ENCODE data around the gene TXNDC12. TPM values are rescaled to one million over a fixed set of nuclear protein-coding genes. Genes with fewer than 3 reads are reported as not detected.

TXNDC12 gene
- polyA plus RNA-seq, 1 donor from 2014 or later, result 42.3 TPM

DNA sequence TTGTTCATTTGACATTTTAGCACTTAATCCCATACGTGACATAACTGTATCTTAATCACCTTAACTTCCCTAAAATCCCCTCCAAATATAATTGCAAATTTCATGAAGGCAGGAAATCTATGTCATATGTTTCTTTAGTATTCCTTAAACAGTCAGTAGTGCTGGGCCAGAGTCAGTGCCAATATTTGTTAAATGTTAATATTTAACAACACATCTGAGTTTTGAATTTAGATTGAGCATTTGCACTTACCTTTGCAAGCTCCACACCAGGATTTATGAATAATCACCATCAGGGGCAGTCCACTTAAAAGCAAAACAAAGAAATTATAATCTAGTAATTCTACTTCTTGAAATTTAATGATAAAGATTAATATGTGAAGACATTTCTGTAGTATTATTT, 26.7 kb downstream of the TXNDC12 start:
- no peaks in the 10 kb centered on the region for H3K27me3 ChIP-seq (ENCODE audit: insufficient read depth, low read depth, low read length)
- H3K4me3 ChIP-seq (ENCODE audit: low read length), result no peak overlapping the region
- no peak for TF ChIP-seq SMC3 (conservative IDR thresholded peaks at IDR 0.05; ENCODE audit: poor library complexity)
- TF ChIP-seq, protein P1, sequence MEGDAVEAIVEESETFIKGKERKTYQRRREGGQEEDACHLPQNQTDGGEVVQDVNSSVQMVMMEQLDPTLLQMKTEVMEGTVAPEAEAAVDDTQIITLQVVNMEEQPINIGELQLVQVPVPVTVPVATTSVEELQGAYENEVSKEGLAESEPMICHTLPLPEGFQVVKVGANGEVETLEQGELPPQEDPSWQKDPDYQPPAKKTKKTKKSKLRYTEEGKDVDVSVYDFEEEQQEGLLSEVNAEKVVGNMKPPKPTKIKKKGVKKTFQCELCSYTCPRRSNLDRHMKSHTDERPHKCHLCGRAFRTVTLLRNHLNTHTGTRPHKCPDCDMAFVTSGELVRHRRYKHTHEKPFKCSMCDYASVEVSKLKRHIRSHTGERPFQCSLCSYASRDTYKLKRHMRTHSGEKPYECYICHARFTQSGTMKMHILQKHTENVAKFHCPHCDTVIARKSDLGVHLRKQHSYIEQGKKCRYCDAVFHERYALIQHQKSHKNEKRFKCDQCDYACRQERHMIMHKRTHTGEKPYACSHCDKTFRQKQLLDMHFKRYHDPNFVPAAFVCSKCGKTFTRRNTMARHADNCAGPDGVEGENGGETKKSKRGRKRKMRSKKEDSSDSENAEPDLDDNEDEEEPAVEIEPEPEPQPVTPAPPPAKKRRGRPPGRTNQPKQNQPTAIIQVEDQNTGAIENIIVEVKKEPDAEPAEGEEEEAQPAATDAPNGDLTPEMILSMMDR (IDR thresholded peaks at IDR 0.05; ENCODE audit: poor library complexity, severe bottlenecking), result no peak
- no peak for TF ChIP-seq RAD21 (conservative IDR thresholded peaks at IDR 0.05)
- TF ChIP-seq EZH2 (IDR thresholded peaks at IDR 0.05; ENCODE audit: borderline replicate concordance, insufficient read depth, low read length, poor library complexity, severe bottlenecking), result no peak
- TF ChIP-seq TAF1 (IDR thresholded peaks at IDR 0.05; ENCODE audit: low read depth), result no peak
- TF ChIP-seq, protein P2, sequence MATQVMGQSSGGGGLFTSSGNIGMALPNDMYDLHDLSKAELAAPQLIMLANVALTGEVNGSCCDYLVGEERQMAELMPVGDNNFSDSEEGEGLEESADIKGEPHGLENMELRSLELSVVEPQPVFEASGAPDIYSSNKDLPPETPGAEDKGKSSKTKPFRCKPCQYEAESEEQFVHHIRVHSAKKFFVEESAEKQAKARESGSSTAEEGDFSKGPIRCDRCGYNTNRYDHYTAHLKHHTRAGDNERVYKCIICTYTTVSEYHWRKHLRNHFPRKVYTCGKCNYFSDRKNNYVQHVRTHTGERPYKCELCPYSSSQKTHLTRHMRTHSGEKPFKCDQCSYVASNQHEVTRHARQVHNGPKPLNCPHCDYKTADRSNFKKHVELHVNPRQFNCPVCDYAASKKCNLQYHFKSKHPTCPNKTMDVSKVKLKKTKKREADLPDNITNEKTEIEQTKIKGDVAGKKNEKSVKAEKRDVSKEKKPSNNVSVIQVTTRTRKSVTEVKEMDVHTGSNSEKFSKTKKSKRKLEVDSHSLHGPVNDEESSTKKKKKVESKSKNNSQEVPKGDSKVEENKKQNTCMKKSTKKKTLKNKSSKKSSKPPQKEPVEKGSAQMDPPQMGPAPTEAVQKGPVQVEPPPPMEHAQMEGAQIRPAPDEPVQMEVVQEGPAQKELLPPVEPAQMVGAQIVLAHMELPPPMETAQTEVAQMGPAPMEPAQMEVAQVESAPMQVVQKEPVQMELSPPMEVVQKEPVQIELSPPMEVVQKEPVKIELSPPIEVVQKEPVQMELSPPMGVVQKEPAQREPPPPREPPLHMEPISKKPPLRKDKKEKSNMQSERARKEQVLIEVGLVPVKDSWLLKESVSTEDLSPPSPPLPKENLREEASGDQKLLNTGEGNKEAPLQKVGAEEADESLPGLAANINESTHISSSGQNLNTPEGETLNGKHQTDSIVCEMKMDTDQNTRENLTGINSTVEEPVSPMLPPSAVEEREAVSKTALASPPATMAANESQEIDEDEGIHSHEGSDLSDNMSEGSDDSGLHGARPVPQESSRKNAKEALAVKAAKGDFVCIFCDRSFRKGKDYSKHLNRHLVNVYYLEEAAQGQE (IDR thresholded peaks at IDR 0.05; ENCODE audit: borderline replicate concordance), result no peak
- no peak for TF ChIP-seq POLR2AphosphoS5 (IDR thresholded peaks at IDR 0.05)
- no peak for TF ChIP-seq MXI1 (conservative IDR thresholded peaks at IDR 0.05; ENCODE audit: poor library complexity, severe bottlenecking)
- TF ChIP-seq EP300 (conservative IDR thresholded peaks at IDR 0.05; ENCODE audit: poor library complexity, severe bottlenecking), result no peak
- H3F3A ChIP-seq (ENCODE audit: insufficient read depth, low read length, poor library complexity, severe bottlenecking), result no peaks in the 10 kb centered on the region
- no peak overlapping the region for H3K4me2 ChIP-seq (ENCODE audit: low read length)
- no peaks in the 10 kb centered on the region for H3K36me3 ChIP-seq (ENCODE audit: insufficient read depth, low read length)
- H3K9me3 ChIP-seq (ENCODE audit: low read length), result no peaks in the 10 kb centered on the region
- peaks cover 18% of the 10 kb centered on the region for H3K79me2 ChIP-seq (replicated peaks; ENCODE audit: insufficient read depth, low read length)
- no peak overlapping the region for H3K27ac ChIP-seq (ENCODE audit: low read length)
- H3K9me2 ChIP-seq (ENCODE audit: insufficient read depth, low read length), result no peaks in the 10 kb centered on the region
- H3K9ac ChIP-seq (ENCODE audit: low read length), result no peak overlapping the region
- no peaks in the 10 kb centered on the region for H4K20me1 ChIP-seq (ENCODE audit: insufficient read depth)
- no peak overlapping the region for H2AFZ ChIP-seq (ENCODE audit: low read depth, low read length)

DNA sequence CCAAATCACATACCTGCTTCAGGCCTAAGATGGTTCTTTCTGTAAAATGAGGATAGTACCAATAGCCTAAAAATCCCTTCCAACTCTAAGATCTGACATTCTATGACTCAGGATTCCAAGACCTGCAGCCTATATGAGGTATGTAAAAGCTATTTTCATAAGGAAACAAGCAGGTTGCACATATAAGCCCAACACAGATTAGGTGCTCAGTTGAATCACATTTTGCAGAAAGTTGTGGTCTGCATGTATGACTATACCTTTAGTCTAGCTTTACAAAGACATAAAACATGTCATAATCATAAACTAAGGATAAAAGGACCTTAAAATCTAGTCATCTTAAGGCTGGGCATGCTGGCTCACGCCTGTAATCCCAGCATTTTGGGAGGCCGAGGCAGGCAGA, 28.7 kb downstream of the TXNDC12 start:
- Histone ChIP-seq H3F3A (ENCODE audit: insufficient read depth, low read length, poor library complexity, severe bottlenecking) (no peaks in the 10 kb centered on the region), H3K4me2 (ENCODE audit: low read length) (no peak overlapping the region), H3K9ac (ENCODE audit: low read length) (no peak overlapping the region), H2AFZ (ENCODE audit: low read depth, low read length) (no peak overlapping the region), H3K4me3 (ENCODE audit: low read length) (no peak overlapping the region), H3K36me3 (ENCODE audit: insufficient read depth, low read length) (no peaks in the 10 kb centered on the region), H3K9me2 (ENCODE audit: insufficient read depth, low read length) (no peaks in the 10 kb centered on the region), H3K27ac (ENCODE audit: low read length) (no peak overlapping the region), H4K20me1 (ENCODE audit: insufficient read depth) (no peaks in the 10 kb centered on the region), H3K9me3 (ENCODE audit: low read length) (no peaks in the 10 kb centered on the region), H3K27me3 (ENCODE audit: insufficient read depth, low read depth, low read length) (no peaks in the 10 kb centered on the region), H3K79me2 (replicated peaks; ENCODE audit: insufficient read depth, low read length) (peaks cover 6% of the 10 kb centered on the region)
- TF ChIP-seq SMC3 (conservative IDR thresholded peaks at IDR 0.05; ENCODE audit: poor library complexity), result no peak
- TF ChIP-seq, protein P2 (IDR thresholded peaks at IDR 0.05; ENCODE audit: borderline replicate concordance), result no peak
- TF ChIP-seq, protein P1 (IDR thresholded peaks at IDR 0.05; ENCODE audit: poor library complexity, severe bottlenecking), result no peak
- no peak for TF ChIP-seq RAD21 (conservative IDR thresholded peaks at IDR 0.05)
- no peak for TF ChIP-seq MXI1 (conservative IDR thresholded peaks at IDR 0.05; ENCODE audit: poor library complexity, severe bottlenecking)
- TF ChIP-seq POLR2AphosphoS5 (IDR thresholded peaks at IDR 0.05), result no peak
- TF ChIP-seq EZH2 (IDR thresholded peaks at IDR 0.05; ENCODE audit: borderline replicate concordance, insufficient read depth, low read length, poor library complexity, severe bottlenecking), result no peak
- TF ChIP-seq TAF1 (IDR thresholded peaks at IDR 0.05; ENCODE audit: low read depth), result no peak
- no peak for TF ChIP-seq EP300 (conservative IDR thresholded peaks at IDR 0.05; ENCODE audit: poor library complexity, severe bottlenecking)

Data from neural cell (in vitro differentiated cells).